Endothelial cell of umbilical vein (primary cell): ENCODE results near the gene UST.

Experiments used
- EZH2 ChIP-seq: IDR thresholded peaks from 2 replicates; pipeline ENCODE4 v1.6.1; 2012; ENCODE audit warnings: borderline replicate concordance, low read depth, mild to moderate bottlenecking, moderate library complexity, low read length, inconsistent platforms; ENCODE audit not compliant: severe bottlenecking
- FOS ChIP-seq: IDR thresholded peaks from 2 replicates; pipeline ENCODE4 v1.6.1; 2011; ENCODE audit warnings: mild to moderate bottlenecking, low read length, moderate library complexity, borderline replicate concordance; ENCODE audit not compliant: insufficient read depth
- JUN ChIP-seq: IDR thresholded peaks from 2 replicates; pipeline ENCODE4 v1.6.1; 2011; ENCODE audit warnings: borderline replicate concordance, low read depth; ENCODE audit not compliant: insufficient read length, insufficient read depth
- MYC ChIP-seq: IDR thresholded peaks from one replicate; pipeline ENCODE4 v1.6.1; 2011; ENCODE audit warnings: mild to moderate bottlenecking, low read depth, low read length
- POLR2A ChIP-seq: IDR thresholded peaks from 2 replicates; pipeline ENCODE4 v1.6.1; 2012; ENCODE audit warnings: low read depth, mild to moderate bottlenecking, control low read depth, low read length
- POLR2AphosphoS5 ChIP-seq: IDR thresholded peaks from 2 replicates; pipeline ENCODE4 v1.6.1; 2012; ENCODE audit warnings: low read depth, mild to moderate bottlenecking, control low read depth, low read length, moderate library complexity; ENCODE audit not compliant: insufficient read depth
- TF ChIP-seq, protein P1 (sequence below), 2 donors: IDR thresholded peaks; 1 replicate in 1 of 2; 2 replicates in 1 of 2; pipeline ENCODE4 v1.5.1; 2011; ENCODE audit warnings: low read length in 2 of 2, mild to moderate bottlenecking in 2 of 2, moderate library complexity in 2 of 2, control low read depth in 1 of 2, inconsistent platforms in 1 of 2, low read depth in 1 of 2; ENCODE audit not compliant: insufficient read depth in 1 of 2; ENCODE audit errors: extremely low read depth in 1 of 2
- TF ChIP-seq, protein P2 (sequence below): IDR thresholded peaks from 2 replicates; pipeline ENCODE4 v1.6.1; 2011; ENCODE audit not compliant: insufficient read depth, insufficient read length

DNA sequence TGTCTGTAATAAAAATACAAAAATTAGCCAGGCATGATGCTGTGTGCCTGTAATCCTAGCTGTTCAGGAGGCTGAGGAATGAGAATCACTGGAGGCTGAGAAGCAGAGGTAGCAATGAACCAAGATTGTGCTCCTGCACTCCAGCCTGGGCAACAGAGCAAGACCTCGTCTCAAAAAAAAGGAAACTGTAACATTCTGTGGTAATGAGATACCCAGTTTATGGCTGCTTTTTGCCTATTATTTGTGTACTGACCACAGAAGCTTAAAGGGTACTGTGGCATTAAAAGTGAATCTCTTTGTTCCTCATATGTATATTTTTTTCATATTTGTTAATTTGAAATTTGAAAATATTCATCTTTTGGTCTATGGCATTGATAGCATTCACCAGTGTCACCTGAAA lies 185.4 kb downstream of the UST start:
- TF ChIP-seq, protein P1, sequence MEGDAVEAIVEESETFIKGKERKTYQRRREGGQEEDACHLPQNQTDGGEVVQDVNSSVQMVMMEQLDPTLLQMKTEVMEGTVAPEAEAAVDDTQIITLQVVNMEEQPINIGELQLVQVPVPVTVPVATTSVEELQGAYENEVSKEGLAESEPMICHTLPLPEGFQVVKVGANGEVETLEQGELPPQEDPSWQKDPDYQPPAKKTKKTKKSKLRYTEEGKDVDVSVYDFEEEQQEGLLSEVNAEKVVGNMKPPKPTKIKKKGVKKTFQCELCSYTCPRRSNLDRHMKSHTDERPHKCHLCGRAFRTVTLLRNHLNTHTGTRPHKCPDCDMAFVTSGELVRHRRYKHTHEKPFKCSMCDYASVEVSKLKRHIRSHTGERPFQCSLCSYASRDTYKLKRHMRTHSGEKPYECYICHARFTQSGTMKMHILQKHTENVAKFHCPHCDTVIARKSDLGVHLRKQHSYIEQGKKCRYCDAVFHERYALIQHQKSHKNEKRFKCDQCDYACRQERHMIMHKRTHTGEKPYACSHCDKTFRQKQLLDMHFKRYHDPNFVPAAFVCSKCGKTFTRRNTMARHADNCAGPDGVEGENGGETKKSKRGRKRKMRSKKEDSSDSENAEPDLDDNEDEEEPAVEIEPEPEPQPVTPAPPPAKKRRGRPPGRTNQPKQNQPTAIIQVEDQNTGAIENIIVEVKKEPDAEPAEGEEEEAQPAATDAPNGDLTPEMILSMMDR (IDR thresholded peaks at IDR 0.05; ENCODE audit: extremely low read depth in 1 of 2, insufficient read depth in 1 of 2, low read depth in 1 of 2, low read length in 2 of 2): no peak
- TF ChIP-seq POLR2A (no peak), MYC (no peak), EZH2 (no peak), FOS (no peak), POLR2AphosphoS5 (no peak), JUN (no peak)
- TF ChIP-seq, protein P2, sequence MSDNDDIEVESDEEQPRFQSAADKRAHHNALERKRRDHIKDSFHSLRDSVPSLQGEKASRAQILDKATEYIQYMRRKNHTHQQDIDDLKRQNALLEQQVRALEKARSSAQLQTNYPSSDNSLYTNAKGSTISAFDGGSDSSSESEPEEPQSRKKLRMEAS: no peak
